ENCODE results near the gene JUP.

GRCh38 chr17:41785091-41785858 lies 1.2 kb downstream of the JUP start:
- TF ChIP-seq, protein P1, sequence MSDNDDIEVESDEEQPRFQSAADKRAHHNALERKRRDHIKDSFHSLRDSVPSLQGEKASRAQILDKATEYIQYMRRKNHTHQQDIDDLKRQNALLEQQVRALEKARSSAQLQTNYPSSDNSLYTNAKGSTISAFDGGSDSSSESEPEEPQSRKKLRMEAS (IDR thresholded peaks at IDR 0.05; ENCODE audit: low read depth): no peak
- no peak for TF ChIP-seq CTCF (IDR thresholded peaks at IDR 0.05)
- TF ChIP-seq USF2 (IDR thresholded peaks at IDR 0.05; ENCODE audit: borderline replicate concordance, low read depth, low read length): no peak
- TF ChIP-seq, protein P2, sequence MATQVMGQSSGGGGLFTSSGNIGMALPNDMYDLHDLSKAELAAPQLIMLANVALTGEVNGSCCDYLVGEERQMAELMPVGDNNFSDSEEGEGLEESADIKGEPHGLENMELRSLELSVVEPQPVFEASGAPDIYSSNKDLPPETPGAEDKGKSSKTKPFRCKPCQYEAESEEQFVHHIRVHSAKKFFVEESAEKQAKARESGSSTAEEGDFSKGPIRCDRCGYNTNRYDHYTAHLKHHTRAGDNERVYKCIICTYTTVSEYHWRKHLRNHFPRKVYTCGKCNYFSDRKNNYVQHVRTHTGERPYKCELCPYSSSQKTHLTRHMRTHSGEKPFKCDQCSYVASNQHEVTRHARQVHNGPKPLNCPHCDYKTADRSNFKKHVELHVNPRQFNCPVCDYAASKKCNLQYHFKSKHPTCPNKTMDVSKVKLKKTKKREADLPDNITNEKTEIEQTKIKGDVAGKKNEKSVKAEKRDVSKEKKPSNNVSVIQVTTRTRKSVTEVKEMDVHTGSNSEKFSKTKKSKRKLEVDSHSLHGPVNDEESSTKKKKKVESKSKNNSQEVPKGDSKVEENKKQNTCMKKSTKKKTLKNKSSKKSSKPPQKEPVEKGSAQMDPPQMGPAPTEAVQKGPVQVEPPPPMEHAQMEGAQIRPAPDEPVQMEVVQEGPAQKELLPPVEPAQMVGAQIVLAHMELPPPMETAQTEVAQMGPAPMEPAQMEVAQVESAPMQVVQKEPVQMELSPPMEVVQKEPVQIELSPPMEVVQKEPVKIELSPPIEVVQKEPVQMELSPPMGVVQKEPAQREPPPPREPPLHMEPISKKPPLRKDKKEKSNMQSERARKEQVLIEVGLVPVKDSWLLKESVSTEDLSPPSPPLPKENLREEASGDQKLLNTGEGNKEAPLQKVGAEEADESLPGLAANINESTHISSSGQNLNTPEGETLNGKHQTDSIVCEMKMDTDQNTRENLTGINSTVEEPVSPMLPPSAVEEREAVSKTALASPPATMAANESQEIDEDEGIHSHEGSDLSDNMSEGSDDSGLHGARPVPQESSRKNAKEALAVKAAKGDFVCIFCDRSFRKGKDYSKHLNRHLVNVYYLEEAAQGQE (IDR thresholded peaks at IDR 0.05; ENCODE audit: low read depth, low read length): no peak
